ENCODE data around the gene UBE3D.

DNA sequence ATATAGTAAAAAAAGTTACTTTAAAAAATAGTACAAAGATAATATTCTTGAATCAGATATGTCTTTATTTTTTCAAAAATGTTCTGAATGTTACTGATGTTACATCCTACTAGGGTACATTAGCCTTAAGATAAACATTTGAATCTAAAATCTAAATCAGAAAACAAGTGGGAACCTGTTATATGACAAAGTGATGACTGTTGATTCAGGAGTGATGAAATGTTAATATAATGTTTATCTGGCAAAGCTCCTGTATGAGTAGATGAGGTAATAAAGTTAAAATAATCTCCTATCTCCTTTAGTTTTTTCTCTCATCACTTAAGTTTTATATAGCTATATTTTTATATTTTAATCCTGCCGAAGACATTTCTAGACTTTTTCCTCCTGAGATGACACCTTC, 6.1 kb upstream of the UBE3D start:
- TF ChIP-seq, protein P1, sequence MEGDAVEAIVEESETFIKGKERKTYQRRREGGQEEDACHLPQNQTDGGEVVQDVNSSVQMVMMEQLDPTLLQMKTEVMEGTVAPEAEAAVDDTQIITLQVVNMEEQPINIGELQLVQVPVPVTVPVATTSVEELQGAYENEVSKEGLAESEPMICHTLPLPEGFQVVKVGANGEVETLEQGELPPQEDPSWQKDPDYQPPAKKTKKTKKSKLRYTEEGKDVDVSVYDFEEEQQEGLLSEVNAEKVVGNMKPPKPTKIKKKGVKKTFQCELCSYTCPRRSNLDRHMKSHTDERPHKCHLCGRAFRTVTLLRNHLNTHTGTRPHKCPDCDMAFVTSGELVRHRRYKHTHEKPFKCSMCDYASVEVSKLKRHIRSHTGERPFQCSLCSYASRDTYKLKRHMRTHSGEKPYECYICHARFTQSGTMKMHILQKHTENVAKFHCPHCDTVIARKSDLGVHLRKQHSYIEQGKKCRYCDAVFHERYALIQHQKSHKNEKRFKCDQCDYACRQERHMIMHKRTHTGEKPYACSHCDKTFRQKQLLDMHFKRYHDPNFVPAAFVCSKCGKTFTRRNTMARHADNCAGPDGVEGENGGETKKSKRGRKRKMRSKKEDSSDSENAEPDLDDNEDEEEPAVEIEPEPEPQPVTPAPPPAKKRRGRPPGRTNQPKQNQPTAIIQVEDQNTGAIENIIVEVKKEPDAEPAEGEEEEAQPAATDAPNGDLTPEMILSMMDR (IDR thresholded peaks at IDR 0.05): no peak
- TF ChIP-seq POLR2A (IDR thresholded peaks at IDR 0.05): no peak
